ENCODE results near the gene RUSC2. TPM values are rescaled to one million over a fixed set of nuclear protein-coding genes. Genes with fewer than 3 reads are reported as not detected.
A peak's percentile ranks its signal among the peaks of the same experiment; 100 is the strongest.
"Not testable (repeated sequence)": the region's sequence is repeated elsewhere in the genome, so short reads cannot be mapped to it uniquely, and the experiment has no call there.

Gene RUSC2
- total and polyA plus RNA-seq, 2 of the 13 experiments (the other 11 are each of a cell fraction or from before 2014, with no cell fraction given): 2.8 to 3.3 TPM

- H3K27me3 ChIP-seq (ENCODE audit: control insufficient read depth in 1 of 2, insufficient read depth in 2 of 2, low read length in 2 of 2); DNase-seq (ENCODE audit: low spot score); H4K20me1 ChIP-seq (ENCODE audit: insufficient read depth, low read length); H3K27ac ChIP-seq (ENCODE audit: extremely low read length, insufficient read depth, low read length); intact Hi-C loops (cut with micrococcal nuclease; ENCODE audit: unreplicated experiment); in situ Hi-C loops (cut with HindIII; ENCODE audit: extremely low pct_ligation_motif_present, low pct_unique_long_range_greater_than_20kb); H3K4me3 ChIP-seq (replicated peaks in 1 of 3; ENCODE audit: insufficient read depth in 1 of 3, low read depth in 2 of 3, low read length in 3 of 3); POLR2A ChIA-PET; ATAC-seq; H2AFZ ChIP-seq (ENCODE audit: low read length); H3K4me2 ChIP-seq (ENCODE audit: low read depth, low read length); BruUV-seq (replicated peaks); H3K9ac ChIP-seq (ENCODE audit: insufficient read depth, low read depth, low read length); H3K79me2 ChIP-seq (ENCODE audit: insufficient read depth, low read length); H3K9me3 ChIP-seq (ENCODE audit: low read length); FAIRE-seq; H3K36me3 ChIP-seq (replicated peaks in 1 of 2; ENCODE audit: control insufficient read depth in 1 of 2, insufficient read depth in 2 of 2, low read length in 2 of 2); CTCF ChIA-PET (ENCODE audit: low intra/inter-chr PET ratio, low total read pairs): not testable (repeated sequence)
- peaks cover 60% of the 10 kb centered on the region for H3K4me1 ChIP-seq (ENCODE audit: insufficient read depth, low read length)
Observed at GRCh38 chr9:35523556-35523955, 33.6 kb downstream of the RUSC2 start.

- no TSS peak for BruUV-seq (replicated peaks)
- H4K20me1 ChIP-seq (ENCODE audit: insufficient read depth, low read length): no peaks in the 10 kb centered on the region
- H3K36me3 ChIP-seq (replicated peaks in 1 of 2; ENCODE audit: control insufficient read depth in 1 of 2, insufficient read depth in 2 of 2, low read length in 2 of 2): no peaks in the 10 kb centered on the region
- no peak overlapping the region for H3K27ac ChIP-seq (ENCODE audit: extremely low read length, insufficient read depth, low read length)
- H3K4me3 ChIP-seq (replicated peaks in 1 of 3; ENCODE audit: insufficient read depth in 1 of 3, low read depth in 2 of 3, low read length in 3 of 3): no peak overlapping the region
- FAIRE-seq (no peak), ATAC-seq (no peak; the same call in 2 of the 3 replicates), DNase-seq (ENCODE audit: low spot score) (no peak)
- H3K4me2 ChIP-seq (ENCODE audit: low read depth, low read length): peak overlapping the region; percentile 12; the same call in 1 of the 2 replicates
- no peaks in the 10 kb centered on the region for H3K27me3 ChIP-seq (ENCODE audit: control insufficient read depth in 1 of 2, insufficient read depth in 2 of 2, low read length in 2 of 2)
- in situ Hi-C loops (cut with HindIII; ENCODE audit: extremely low pct_ligation_motif_present, low pct_unique_long_range_greater_than_20kb) (no loop called here), intact Hi-C loops (cut with micrococcal nuclease; ENCODE audit: unreplicated experiment) (no loop called here)
- CTCF ChIA-PET (ENCODE audit: low intra/inter-chr PET ratio, low total read pairs): no interaction called here
- H3K9me3 ChIP-seq (ENCODE audit: low read length): no peaks in the 10 kb centered on the region
- no peaks in the 10 kb centered on the region for H3K79me2 ChIP-seq (ENCODE audit: insufficient read depth, low read length)
- peaks cover 35% of the 10 kb centered on the region for H3K4me1 ChIP-seq (ENCODE audit: insufficient read depth, low read length)
- no peak overlapping the region for H2AFZ ChIP-seq (ENCODE audit: low read length)
- WGBS (ENCODE audit: low lambda C conversion rate): 76% methylated on average over 1 of the region's 1 CpG
- H3K9ac ChIP-seq (ENCODE audit: insufficient read depth, low read depth, low read length): no peak overlapping the region
- POLR2A ChIA-PET: interaction anchor here (1.0 kb wide), 1 partner anchor 37 kb away, joined by 3 read pairs; the partner anchor contains the start of gene RUSC2
- TF ChIP-seq DPF2 (CRISPR knock-in tag; IDR thresholded peaks at IDR 0.05; ENCODE audit: borderline replicate concordance, low read depth) (no peak), CEBPG (CRISPR knock-in tag; IDR thresholded peaks at IDR 0.05) (peak; percentile 72), CEBPB (IDR thresholded peaks at IDR 0.05; ENCODE audit: borderline replicate concordance, low read depth, low read length) (peak; percentile 70), GATAD2A (CRISPR knock-in tag; IDR thresholded peaks at IDR 0.05) (peak; percentile 27; the same call in 1 of the 2 replicates)
- TF ChIP-seq, protein P1, sequence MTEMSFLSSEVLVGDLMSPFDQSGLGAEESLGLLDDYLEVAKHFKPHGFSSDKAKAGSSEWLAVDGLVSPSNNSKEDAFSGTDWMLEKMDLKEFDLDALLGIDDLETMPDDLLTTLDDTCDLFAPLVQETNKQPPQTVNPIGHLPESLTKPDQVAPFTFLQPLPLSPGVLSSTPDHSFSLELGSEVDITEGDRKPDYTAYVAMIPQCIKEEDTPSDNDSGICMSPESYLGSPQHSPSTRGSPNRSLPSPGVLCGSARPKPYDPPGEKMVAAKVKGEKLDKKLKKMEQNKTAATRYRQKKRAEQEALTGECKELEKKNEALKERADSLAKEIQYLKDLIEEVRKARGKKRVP (CRISPR knock-in tag; IDR thresholded peaks at IDR 0.05): peak in 1 of 2 experiments; percentile 33; a peak in 1 of 4 replicates
- TF ChIP-seq, protein P2, sequence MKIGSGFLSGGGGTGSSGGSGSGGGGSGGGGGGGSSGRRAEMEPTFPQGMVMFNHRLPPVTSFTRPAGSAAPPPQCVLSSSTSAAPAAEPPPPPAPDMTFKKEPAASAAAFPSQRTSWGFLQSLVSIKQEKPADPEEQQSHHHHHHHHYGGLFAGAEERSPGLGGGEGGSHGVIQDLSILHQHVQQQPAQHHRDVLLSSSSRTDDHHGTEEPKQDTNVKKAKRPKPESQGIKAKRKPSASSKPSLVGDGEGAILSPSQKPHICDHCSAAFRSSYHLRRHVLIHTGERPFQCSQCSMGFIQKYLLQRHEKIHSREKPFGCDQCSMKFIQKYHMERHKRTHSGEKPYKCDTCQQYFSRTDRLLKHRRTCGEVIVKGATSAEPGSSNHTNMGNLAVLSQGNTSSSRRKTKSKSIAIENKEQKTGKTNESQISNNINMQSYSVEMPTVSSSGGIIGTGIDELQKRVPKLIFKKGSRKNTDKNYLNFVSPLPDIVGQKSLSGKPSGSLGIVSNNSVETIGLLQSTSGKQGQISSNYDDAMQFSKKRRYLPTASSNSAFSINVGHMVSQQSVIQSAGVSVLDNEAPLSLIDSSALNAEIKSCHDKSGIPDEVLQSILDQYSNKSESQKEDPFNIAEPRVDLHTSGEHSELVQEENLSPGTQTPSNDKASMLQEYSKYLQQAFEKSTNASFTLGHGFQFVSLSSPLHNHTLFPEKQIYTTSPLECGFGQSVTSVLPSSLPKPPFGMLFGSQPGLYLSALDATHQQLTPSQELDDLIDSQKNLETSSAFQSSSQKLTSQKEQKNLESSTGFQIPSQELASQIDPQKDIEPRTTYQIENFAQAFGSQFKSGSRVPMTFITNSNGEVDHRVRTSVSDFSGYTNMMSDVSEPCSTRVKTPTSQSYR (CRISPR knock-in tag; IDR thresholded peaks at IDR 0.05; ENCODE audit: borderline replicate concordance): peak; percentile 73; the same call in 1 of the 2 replicates
- TF ChIP-seq, protein P3, sequence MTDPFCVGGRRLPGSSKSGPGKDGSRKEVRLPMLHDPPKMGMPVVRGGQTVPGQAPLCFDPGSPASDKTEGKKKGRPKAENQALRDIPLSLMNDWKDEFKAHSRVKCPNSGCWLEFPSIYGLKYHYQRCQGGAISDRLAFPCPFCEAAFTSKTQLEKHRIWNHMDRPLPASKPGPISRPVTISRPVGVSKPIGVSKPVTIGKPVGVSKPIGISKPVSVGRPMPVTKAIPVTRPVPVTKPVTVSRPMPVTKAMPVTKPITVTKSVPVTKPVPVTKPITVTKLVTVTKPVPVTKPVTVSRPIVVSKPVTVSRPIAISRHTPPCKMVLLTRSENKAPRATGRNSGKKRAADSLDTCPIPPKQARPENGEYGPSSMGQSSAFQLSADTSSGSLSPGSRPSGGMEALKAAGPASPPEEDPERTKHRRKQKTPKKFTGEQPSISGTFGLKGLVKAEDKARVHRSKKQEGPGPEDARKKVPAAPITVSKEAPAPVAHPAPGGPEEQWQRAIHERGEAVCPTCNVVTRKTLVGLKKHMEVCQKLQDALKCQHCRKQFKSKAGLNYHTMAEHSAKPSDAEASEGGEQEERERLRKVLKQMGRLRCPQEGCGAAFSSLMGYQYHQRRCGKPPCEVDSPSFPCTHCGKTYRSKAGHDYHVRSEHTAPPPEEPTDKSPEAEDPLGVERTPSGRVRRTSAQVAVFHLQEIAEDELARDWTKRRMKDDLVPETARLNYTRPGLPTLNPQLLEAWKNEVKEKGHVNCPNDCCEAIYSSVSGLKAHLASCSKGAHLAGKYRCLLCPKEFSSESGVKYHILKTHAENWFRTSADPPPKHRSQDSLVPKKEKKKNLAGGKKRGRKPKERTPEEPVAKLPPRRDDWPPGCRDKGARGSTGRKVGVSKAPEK (CRISPR knock-in tag; IDR thresholded peaks at IDR 0.05; ENCODE audit: borderline replicate concordance): no peak
Observed at GRCh38 chr9:35526087-35526801, 36.3 kb downstream of the RUSC2 start.
